ENCODE results near the gene SPAG16. TPM values are rescaled to one million over a fixed set of nuclear protein-coding genes. Genes with fewer than 3 reads are reported as not detected.

Gene SPAG16
- total RNA-seq, 2 donors from 2014 or later = 15.5 to 22.8 TPM

DNA sequence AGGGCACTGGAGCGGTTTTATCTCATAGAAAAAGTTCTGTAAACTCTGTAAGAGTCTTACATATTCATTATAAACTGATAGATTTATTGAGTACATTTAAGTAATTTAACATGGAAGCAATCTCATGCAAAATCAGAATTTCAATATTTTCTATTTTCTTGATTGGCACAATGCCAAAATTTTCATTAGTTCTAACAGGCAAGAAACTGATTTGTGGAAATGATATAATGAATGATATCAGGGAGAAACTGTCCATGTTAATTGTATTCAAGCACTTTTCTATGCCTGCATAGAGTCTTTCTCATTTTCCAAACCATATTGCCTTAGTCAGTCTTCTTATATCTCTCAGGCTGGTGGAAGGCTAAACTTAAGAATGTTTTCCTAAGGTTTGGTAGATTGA lies 23.0 kb upstream of the SPAG16 start:
- WGBS, 2 donors = 88 to 90% methylated on average over 1 of the region's 1 CpG
- no peak overlapping the region for H3K27ac ChIP-seq
- H3K4me3 ChIP-seq = no peak overlapping the region
- no peak for DNase-seq
- no peak for ATAC-seq
- H3K9me3 ChIP-seq = no peaks in the 10 kb centered on the region
- intact Hi-C loops (cut with DNase I) = no loop called here
- H3K27me3 ChIP-seq = no peaks in the 10 kb centered on the region
- TF ChIP-seq, protein P1, sequence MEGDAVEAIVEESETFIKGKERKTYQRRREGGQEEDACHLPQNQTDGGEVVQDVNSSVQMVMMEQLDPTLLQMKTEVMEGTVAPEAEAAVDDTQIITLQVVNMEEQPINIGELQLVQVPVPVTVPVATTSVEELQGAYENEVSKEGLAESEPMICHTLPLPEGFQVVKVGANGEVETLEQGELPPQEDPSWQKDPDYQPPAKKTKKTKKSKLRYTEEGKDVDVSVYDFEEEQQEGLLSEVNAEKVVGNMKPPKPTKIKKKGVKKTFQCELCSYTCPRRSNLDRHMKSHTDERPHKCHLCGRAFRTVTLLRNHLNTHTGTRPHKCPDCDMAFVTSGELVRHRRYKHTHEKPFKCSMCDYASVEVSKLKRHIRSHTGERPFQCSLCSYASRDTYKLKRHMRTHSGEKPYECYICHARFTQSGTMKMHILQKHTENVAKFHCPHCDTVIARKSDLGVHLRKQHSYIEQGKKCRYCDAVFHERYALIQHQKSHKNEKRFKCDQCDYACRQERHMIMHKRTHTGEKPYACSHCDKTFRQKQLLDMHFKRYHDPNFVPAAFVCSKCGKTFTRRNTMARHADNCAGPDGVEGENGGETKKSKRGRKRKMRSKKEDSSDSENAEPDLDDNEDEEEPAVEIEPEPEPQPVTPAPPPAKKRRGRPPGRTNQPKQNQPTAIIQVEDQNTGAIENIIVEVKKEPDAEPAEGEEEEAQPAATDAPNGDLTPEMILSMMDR (IDR thresholded peaks at IDR 0.05) = no peak
- TF ChIP-seq POLR2A (IDR thresholded peaks at IDR 0.05) = no peak
- H3K4me1 ChIP-seq = peaks cover 5% of the 10 kb centered on the region
- H3K36me3 ChIP-seq (replicated peaks in 1 of 2; ENCODE audit: insufficient read depth in 1 of 2, low read depth in 2 of 2) = no peaks in the 10 kb centered on the region

- H3K4me1 ChIP-seq = peaks cover 5% of the 10 kb centered on the region
- DNase-seq (no peak), ATAC-seq (no peak)
- H3K27me3 ChIP-seq = no peaks in the 10 kb centered on the region
- no peak overlapping the region for H3K4me3 ChIP-seq
- H3K27ac ChIP-seq = no peak overlapping the region
- 25 to 43% methylated on average over 6 of the region's 6 CpGs for WGBS, 2 donors
- intact Hi-C loops (cut with DNase I) = no loop called here
- H3K36me3 ChIP-seq (replicated peaks in 1 of 2; ENCODE audit: insufficient read depth in 1 of 2, low read depth in 2 of 2) = no peaks in the 10 kb centered on the region
- no peak for TF ChIP-seq POLR2A (IDR thresholded peaks at IDR 0.05)
- TF ChIP-seq, protein P1 (IDR thresholded peaks at IDR 0.05) = no peak
- no peaks in the 10 kb centered on the region for H3K9me3 ChIP-seq
Measured at GRCh38 chr2:213261715-213262114, 22.5 kb upstream of the SPAG16 start.

DNA sequence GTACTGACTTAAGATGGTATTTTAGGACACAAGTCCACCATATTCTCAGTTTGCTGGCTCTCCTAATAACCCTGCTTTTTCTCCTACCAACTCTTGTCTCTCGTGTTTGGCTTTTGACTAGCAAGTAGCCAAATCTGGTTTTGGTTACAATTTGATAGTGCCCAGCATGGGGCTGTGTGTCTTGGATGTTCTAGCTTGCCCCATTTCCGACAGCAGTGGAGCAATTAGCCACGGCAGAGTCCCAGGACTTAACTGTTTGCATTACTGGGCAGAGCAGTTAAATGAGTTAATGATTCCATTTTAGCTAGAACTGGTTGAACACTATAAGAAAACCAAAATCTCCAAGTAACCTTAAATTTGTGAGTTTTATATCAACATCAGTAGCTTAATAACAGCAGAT lies 18.6 kb upstream of the SPAG16 start:
- Histone ChIP-seq H3K4me3 (no peak overlapping the region), H3K36me3 (replicated peaks in 1 of 2; ENCODE audit: insufficient read depth in 1 of 2, low read depth in 2 of 2) (no peaks in the 10 kb centered on the region), H3K4me1 (peaks cover 5% of the 10 kb centered on the region), H3K27me3 (no peaks in the 10 kb centered on the region), H3K27ac (no peak overlapping the region), H3K9me3 (no peaks in the 10 kb centered on the region)
- DNase-seq (no peak), ATAC-seq (no peak)
- TF ChIP-seq, protein P1 (IDR thresholded peaks at IDR 0.05) = no peak
- TF ChIP-seq POLR2A (IDR thresholded peaks at IDR 0.05) = no peak
- intact Hi-C loops (cut with DNase I) = no loop called here
- 60 to 70% methylated on average over 3 of the region's 3 CpGs for WGBS, 2 donors

- TF ChIP-seq, protein P1 (IDR thresholded peaks at IDR 0.05) = no peak
- no peak for TF ChIP-seq POLR2A (IDR thresholded peaks at IDR 0.05)
- Histone ChIP-seq H3K4me1 (peaks cover 5% of the 10 kb centered on the region), H3K36me3 (replicated peaks in 1 of 2; ENCODE audit: insufficient read depth in 1 of 2, low read depth in 2 of 2) (no peaks in the 10 kb centered on the region), H3K27ac (no peak overlapping the region), H3K27me3 (no peaks in the 10 kb centered on the region), H3K9me3 (no peaks in the 10 kb centered on the region), H3K4me3 (no peak overlapping the region)
- WGBS, 2 donors = 73 to 79% methylated on average over 2 of the region's 2 CpGs
- no peak for ATAC-seq
- intact Hi-C loops (cut with DNase I) = no loop called here
- no peak for DNase-seq
Measured at GRCh38 chr2:213266421-213266820, 17.8 kb upstream of the SPAG16 start.

GRCh38 chr2:213271947-213272346 lies 12.3 kb upstream of the SPAG16 start:
- H3K9me3 ChIP-seq = no peaks in the 10 kb centered on the region
- ATAC-seq (no peak), DNase-seq (no peak)
- no peak for TF ChIP-seq POLR2A (IDR thresholded peaks at IDR 0.05)
- TF ChIP-seq, protein P1 (IDR thresholded peaks at IDR 0.05) = no peak
- H3K27ac ChIP-seq = no peak overlapping the region
- no peaks in the 10 kb centered on the region for H3K4me1 ChIP-seq
- no peaks in the 10 kb centered on the region for H3K36me3 ChIP-seq (replicated peaks in 1 of 2; ENCODE audit: insufficient read depth in 1 of 2, low read depth in 2 of 2)
- no peaks in the 10 kb centered on the region for H3K27me3 ChIP-seq
- WGBS, 2 donors = 44 to 69% methylated on average over 1 of the region's 1 CpG
- intact Hi-C loops (cut with DNase I) = no loop called here
- no peak overlapping the region for H3K4me3 ChIP-seq

Measured in body of pancreas (tissue), 4 donors.